Neural cell (in vitro differentiated cells): ENCODE measurements around the gene LRRC63. TPM values are rescaled to one million over a fixed set of nuclear protein-coding genes. Genes with fewer than 3 reads are reported as not detected.

Experiments used
- H2AFZ ChIP-seq: fragments of 200-600, 300-800 bp; sonication (generic), shearing (Covaris generic); 2 replicates; pipeline ENCODE4 v1.6.0; 2014; ENCODE audit warnings: low read depth, mild to moderate bottlenecking, antibody characterized with exemption, low read length, moderate library complexity
- H3F3A ChIP-seq: fragments of 200-600 bp; shearing (Covaris generic); 2 replicates; pipeline ENCODE4 v1.6.1; 2016; ENCODE audit warnings: mild to moderate bottlenecking, moderate library complexity, mixed read lengths, antibody characterized with exemption, low read length; ENCODE audit not compliant: insufficient read depth, poor library complexity, severe bottlenecking
- H3K27ac ChIP-seq: fragments of 200-600, 300-800 bp; sonication (generic), shearing (Covaris generic); 2 replicates; pipeline ENCODE4 v1.5.1; 2014; ENCODE audit warnings: mild to moderate bottlenecking, low read length, moderate library complexity
- H3K27me3 ChIP-seq: fragments of 300-800, 200-600 bp; sonication (generic), shearing (Covaris generic); 2 replicates; pipeline ENCODE4 v1.6.0; 2014; ENCODE audit warnings: mild to moderate bottlenecking, low read depth, low read length, moderate library complexity; ENCODE audit not compliant: insufficient read depth
- H3K36me3 ChIP-seq: fragments of 300-800, 200-600 bp; sonication (generic), shearing (Covaris generic); 2 replicates; pipeline ENCODE4 v1.5.1; 2014; ENCODE audit warnings: mild to moderate bottlenecking, antibody characterized with exemption, low read length, moderate library complexity; ENCODE audit not compliant: insufficient read depth
- H3K4me2 ChIP-seq: fragments of 300-800, 200-600 bp; sonication (generic), shearing (Covaris generic); 2 replicates; pipeline ENCODE4 v1.6.0; 2014; ENCODE audit warnings: mild to moderate bottlenecking, low read length
- H3K4me3 ChIP-seq: fragments of 300-800, 200-600 bp; sonication (generic), shearing (Covaris generic); 2 replicates; pipeline ENCODE4 v1.5.1; 2014; ENCODE audit warnings: mild to moderate bottlenecking, low read length, moderate library complexity
- H3K79me2 ChIP-seq: fragments of 200-600 bp; shearing (Covaris generic); replicated peaks from 2 replicates; pipeline ENCODE4 v1.6.0; 2014; ENCODE audit warnings: mild to moderate bottlenecking, low read length, moderate library complexity; ENCODE audit not compliant: insufficient read depth
- H3K9ac ChIP-seq: fragments of 300-800, 200-600 bp; sonication (generic), shearing (Covaris generic); 2 replicates; pipeline ENCODE4 v1.6.1; 2016; ENCODE audit warnings: mild to moderate bottlenecking, low read length, mixed read lengths
- H3K9me2 ChIP-seq: fragments of 200-600 bp; shearing (Covaris generic); 2 replicates; pipeline ENCODE4 v1.6.1; 2016; ENCODE audit warnings: mild to moderate bottlenecking, low read length, mixed read lengths; ENCODE audit not compliant: insufficient read depth
- H3K9me3 ChIP-seq: fragments of 200-600, 300-800 bp; sonication (generic), shearing (Covaris generic); 2 replicates; pipeline ENCODE4 v1.6.1; 2016; ENCODE audit warnings: mild to moderate bottlenecking, mixed run types, low read length, moderate library complexity, mixed read lengths
- H4K20me1 ChIP-seq: fragments of 200-600 bp; shearing (Covaris generic); 2 replicates; pipeline ENCODE4 v1.6.1; 2016; ENCODE audit warnings: mild to moderate bottlenecking, mixed run types; ENCODE audit not compliant: insufficient read depth
- EP300 ChIP-seq: fragments of 450-650 bp; conservative IDR thresholded peaks from 2 replicates; pipeline ENCODE4 v1.6.1; 2014; ENCODE audit warnings: antibody characterized with exemption, mild to moderate bottlenecking, moderate library complexity; ENCODE audit not compliant: poor library complexity, severe bottlenecking
- EZH2 ChIP-seq: fragments of 200-600, 300-800 bp; shearing (Covaris generic), sonication (generic); IDR thresholded peaks from 2 replicates; pipeline ENCODE4 v1.6.1; 2014; ENCODE audit warnings: antibody characterized with exemption, low read length, borderline replicate concordance, mild to moderate bottlenecking; ENCODE audit not compliant: insufficient read depth, poor library complexity, severe bottlenecking
- MXI1 ChIP-seq: fragments of 450-650 bp; conservative IDR thresholded peaks from 2 replicates; pipeline ENCODE4 v1.6.1; 2014; ENCODE audit warnings: antibody characterized with exemption, mild to moderate bottlenecking; ENCODE audit not compliant: poor library complexity, severe bottlenecking
- POLR2AphosphoS5 ChIP-seq: IDR thresholded peaks from 2 replicates; pipeline ENCODE4 v1.6.1; 2012
- RAD21 ChIP-seq: fragments of 450-650 bp; conservative IDR thresholded peaks from 2 replicates; pipeline ENCODE4 v1.6.1; 2014; ENCODE audit warnings: antibody characterized with exemption, mild to moderate bottlenecking, moderate library complexity
- SMC3 ChIP-seq: fragments of 450-650 bp; conservative IDR thresholded peaks from 2 replicates; pipeline ENCODE4 v1.6.1; 2014; ENCODE audit warnings: antibody characterized with exemption, mild to moderate bottlenecking, moderate library complexity; ENCODE audit not compliant: poor library complexity
- TAF1 ChIP-seq: IDR thresholded peaks from 2 replicates; pipeline ENCODE4 v1.6.1; 2012; ENCODE audit warnings: low read depth
- polyA plus RNA-seq: library from polyadenylated mRNA; depleted of rRNA; stranded (reverse); fragments of >200 nt; gene quantifications from 2 replicates; pipeline ENCODE4 v1.2.3, GENCODE V29; 2014
- TF ChIP-seq, protein P1 (sequence below): fragments of 450-650 bp; IDR thresholded peaks from 2 replicates; pipeline ENCODE4 v1.5.1; 2014; ENCODE audit warnings: antibody characterized with exemption, mild to moderate bottlenecking, moderate library complexity; ENCODE audit not compliant: poor library complexity, severe bottlenecking
- TF ChIP-seq, protein P2 (sequence below): IDR thresholded peaks from 2 replicates; pipeline ENCODE4 v1.6.1; 2012; ENCODE audit warnings: borderline replicate concordance

Gene LRRC63
- polyA plus RNA-seq, 1 donor from 2014 or later, result not detected

DNA sequence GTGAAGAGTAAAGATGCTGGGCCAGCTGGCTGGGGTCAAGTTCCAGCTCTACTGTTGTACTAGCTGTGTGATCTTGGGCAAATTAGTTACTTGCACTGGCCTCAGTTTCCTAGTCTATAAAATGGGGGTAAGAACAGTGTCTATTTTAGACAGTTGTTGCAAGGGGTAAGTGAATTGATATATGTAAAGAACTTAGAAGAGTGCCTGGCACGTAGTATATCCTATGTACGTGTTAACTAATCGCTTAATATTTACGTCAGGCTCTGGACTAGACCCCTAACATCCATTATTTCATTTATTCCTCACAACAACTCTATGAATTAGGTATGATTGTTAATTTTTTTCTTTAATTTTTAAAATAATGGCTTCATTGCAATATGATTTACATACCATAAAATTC is 26.1 kb upstream of the LRRC63 start:
- Histone ChIP-seq H3K36me3 (no peaks in the 10 kb centered on the region), H3K9me2 (no peaks in the 10 kb centered on the region), H4K20me1 (no peaks in the 10 kb centered on the region), H3K27me3 (no peaks in the 10 kb centered on the region), H3K79me2 (no peaks in the 10 kb centered on the region), H3K4me3 (no peak overlapping the region), H3K27ac (no peak overlapping the region), H3F3A (no peaks in the 10 kb centered on the region), H3K9me3 (no peaks in the 10 kb centered on the region), H2AFZ (no peak overlapping the region), H3K4me2 (no peak overlapping the region), H3K9ac (no peak overlapping the region)
- TF ChIP-seq, protein P1, sequence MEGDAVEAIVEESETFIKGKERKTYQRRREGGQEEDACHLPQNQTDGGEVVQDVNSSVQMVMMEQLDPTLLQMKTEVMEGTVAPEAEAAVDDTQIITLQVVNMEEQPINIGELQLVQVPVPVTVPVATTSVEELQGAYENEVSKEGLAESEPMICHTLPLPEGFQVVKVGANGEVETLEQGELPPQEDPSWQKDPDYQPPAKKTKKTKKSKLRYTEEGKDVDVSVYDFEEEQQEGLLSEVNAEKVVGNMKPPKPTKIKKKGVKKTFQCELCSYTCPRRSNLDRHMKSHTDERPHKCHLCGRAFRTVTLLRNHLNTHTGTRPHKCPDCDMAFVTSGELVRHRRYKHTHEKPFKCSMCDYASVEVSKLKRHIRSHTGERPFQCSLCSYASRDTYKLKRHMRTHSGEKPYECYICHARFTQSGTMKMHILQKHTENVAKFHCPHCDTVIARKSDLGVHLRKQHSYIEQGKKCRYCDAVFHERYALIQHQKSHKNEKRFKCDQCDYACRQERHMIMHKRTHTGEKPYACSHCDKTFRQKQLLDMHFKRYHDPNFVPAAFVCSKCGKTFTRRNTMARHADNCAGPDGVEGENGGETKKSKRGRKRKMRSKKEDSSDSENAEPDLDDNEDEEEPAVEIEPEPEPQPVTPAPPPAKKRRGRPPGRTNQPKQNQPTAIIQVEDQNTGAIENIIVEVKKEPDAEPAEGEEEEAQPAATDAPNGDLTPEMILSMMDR, result no peak
- TF ChIP-seq POLR2AphosphoS5 (no peak), EZH2 (no peak), MXI1 (no peak), RAD21 (no peak), TAF1 (no peak), EP300 (no peak), SMC3 (no peak)
- TF ChIP-seq, protein P2, sequence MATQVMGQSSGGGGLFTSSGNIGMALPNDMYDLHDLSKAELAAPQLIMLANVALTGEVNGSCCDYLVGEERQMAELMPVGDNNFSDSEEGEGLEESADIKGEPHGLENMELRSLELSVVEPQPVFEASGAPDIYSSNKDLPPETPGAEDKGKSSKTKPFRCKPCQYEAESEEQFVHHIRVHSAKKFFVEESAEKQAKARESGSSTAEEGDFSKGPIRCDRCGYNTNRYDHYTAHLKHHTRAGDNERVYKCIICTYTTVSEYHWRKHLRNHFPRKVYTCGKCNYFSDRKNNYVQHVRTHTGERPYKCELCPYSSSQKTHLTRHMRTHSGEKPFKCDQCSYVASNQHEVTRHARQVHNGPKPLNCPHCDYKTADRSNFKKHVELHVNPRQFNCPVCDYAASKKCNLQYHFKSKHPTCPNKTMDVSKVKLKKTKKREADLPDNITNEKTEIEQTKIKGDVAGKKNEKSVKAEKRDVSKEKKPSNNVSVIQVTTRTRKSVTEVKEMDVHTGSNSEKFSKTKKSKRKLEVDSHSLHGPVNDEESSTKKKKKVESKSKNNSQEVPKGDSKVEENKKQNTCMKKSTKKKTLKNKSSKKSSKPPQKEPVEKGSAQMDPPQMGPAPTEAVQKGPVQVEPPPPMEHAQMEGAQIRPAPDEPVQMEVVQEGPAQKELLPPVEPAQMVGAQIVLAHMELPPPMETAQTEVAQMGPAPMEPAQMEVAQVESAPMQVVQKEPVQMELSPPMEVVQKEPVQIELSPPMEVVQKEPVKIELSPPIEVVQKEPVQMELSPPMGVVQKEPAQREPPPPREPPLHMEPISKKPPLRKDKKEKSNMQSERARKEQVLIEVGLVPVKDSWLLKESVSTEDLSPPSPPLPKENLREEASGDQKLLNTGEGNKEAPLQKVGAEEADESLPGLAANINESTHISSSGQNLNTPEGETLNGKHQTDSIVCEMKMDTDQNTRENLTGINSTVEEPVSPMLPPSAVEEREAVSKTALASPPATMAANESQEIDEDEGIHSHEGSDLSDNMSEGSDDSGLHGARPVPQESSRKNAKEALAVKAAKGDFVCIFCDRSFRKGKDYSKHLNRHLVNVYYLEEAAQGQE, result no peak

DNA sequence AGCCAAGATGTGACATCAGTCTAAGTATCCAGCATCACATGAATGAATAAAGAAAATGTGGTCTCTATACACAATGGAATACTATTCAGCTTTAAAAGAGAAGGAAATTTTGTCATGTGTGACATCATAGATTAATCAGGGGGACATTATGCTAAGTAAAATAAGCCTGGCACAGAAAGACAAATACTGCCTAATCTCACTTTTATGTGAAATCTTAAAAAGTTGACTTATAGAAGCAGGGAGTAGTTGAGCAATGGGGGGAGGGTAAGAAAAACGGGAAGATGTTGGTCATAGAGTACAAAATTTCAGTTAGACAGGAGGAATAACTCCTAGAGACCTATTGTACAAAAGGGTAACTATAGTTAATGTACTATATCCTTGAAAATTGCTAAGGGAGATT is 19.3 kb upstream of the LRRC63 start:
- no peaks in the 10 kb centered on the region for H3K9me3 ChIP-seq
- H3K36me3 ChIP-seq, result no peaks in the 10 kb centered on the region
- H4K20me1 ChIP-seq, result no peaks in the 10 kb centered on the region
- H3K9me2 ChIP-seq, result no peaks in the 10 kb centered on the region
- no peak overlapping the region for H3K4me3 ChIP-seq
- H2AFZ ChIP-seq, result no peak overlapping the region
- H3K27ac ChIP-seq, result peak overlapping the region; percentile 66
- no peaks in the 10 kb centered on the region for H3F3A ChIP-seq
- TF ChIP-seq, protein P1, result no peak
- TF ChIP-seq RAD21, result no peak
- TF ChIP-seq EP300, result no peak
- no peak for TF ChIP-seq TAF1
- no peak for TF ChIP-seq POLR2AphosphoS5
- TF ChIP-seq, protein P2, result no peak
- TF ChIP-seq EZH2, result no peak
- no peak for TF ChIP-seq SMC3
- no peak for TF ChIP-seq MXI1
- no peaks in the 10 kb centered on the region for H3K27me3 ChIP-seq
- H3K79me2 ChIP-seq, result no peaks in the 10 kb centered on the region
- no peak overlapping the region for H3K9ac ChIP-seq
- no peak overlapping the region for H3K4me2 ChIP-seq
